Measurements from ENCODE around the gene APLF. TPM values are rescaled to one million over a fixed set of nuclear protein-coding genes. Genes with fewer than 3 reads are reported as not detected.

APLF gene
- polyA plus RNA-seq, 1 of the 3 experiments (the other 2 are of a cell fraction) = 1.1 TPM

GRCh38 chr2:68607837-68608236 lies 140.5 kb downstream of the APLF start (continued):
- TF ChIP-seq USF1 (IDR thresholded peaks at IDR 0.05; ENCODE audit: borderline replicate concordance, low read depth) = no peak

- Histone ChIP-seq H3F3A (replicated peaks; ENCODE audit: insufficient read depth) (no peaks in the 10 kb centered on the region), H3K4me3 (ENCODE audit: low read depth in 2 of 2, low read length in 1 of 2) (no peak overlapping the region), H2AFZ (ENCODE audit: low read depth) (no peak overlapping the region), H3K79me2 (ENCODE audit: insufficient read depth) (no peaks in the 10 kb centered on the region), H3K4me2 (no peak overlapping the region), H4K20me1 (ENCODE audit: insufficient read depth) (no peaks in the 10 kb centered on the region), H3K27ac (ENCODE audit: low read depth in 2 of 2, low read length in 1 of 2) (no peak overlapping the region), H3K9me3 (no peaks in the 10 kb centered on the region), H3K27me3 (ENCODE audit: insufficient read depth) (no peaks in the 10 kb centered on the region), H3K9me2 (no peaks in the 10 kb centered on the region), H3K9ac (no peak overlapping the region), H3K36me3 (replicated peaks in 1 of 2; ENCODE audit: control insufficient read depth in 1 of 2, insufficient read depth in 2 of 2, low read length in 1 of 2) (no peaks in the 10 kb centered on the region), H3K4me1 (ENCODE audit: control insufficient read depth in 1 of 2, insufficient read depth in 2 of 2, low read depth in 1 of 2, low read length in 1 of 2) (no peaks in the 10 kb centered on the region)
- no peak for DNase-seq
- ChIA-PET POLR2A (no interaction called here), CTCF (interaction anchor here (0.9 kb wide), 1 partner anchor 18 kb away, joined by 3 read pairs; no protein-coding TSS in a partner anchor)
- 19% methylated on average over 5 of the region's 5 CpGs for WGBS (ENCODE audit: low lambda C conversion rate)
- TF ChIP-seq TEAD4 (IDR thresholded peaks at IDR 0.05; ENCODE audit: borderline replicate concordance, insufficient read depth) (no peak), RXRA (IDR thresholded peaks at IDR 0.05; ENCODE audit: borderline replicate concordance, low read depth) (no peak), RFX5 (IDR thresholded peaks at IDR 0.05; ENCODE audit: low read length) (no peak), FOSL2 (IDR thresholded peaks at IDR 0.05; ENCODE audit: borderline replicate concordance, low read depth) (no peak)
These were observed 145.6 kb downstream of the APLF start for GRCh38 chr2:68612765-68613519.

- ChIA-PET POLR2A (no interaction called here), CTCF (no interaction called here)
- TF ChIP-seq TCF12 (IDR thresholded peaks at IDR 0.05) = no peak
- no peak for TF ChIP-seq RAD21 (IDR thresholded peaks at IDR 0.05; ENCODE audit: low read length)
- TF ChIP-seq FOSL2 (IDR thresholded peaks at IDR 0.05; ENCODE audit: borderline replicate concordance, low read depth) = no peak
- no peak for TF ChIP-seq YY1 (IDR thresholded peaks at IDR 0.05; ENCODE audit: low read depth)
- TF ChIP-seq ZBTB33 (IDR thresholded peaks at IDR 0.05; ENCODE audit: borderline replicate concordance, low read depth) = no peak
- no peak for TF ChIP-seq RXRA (IDR thresholded peaks at IDR 0.05; ENCODE audit: borderline replicate concordance, low read depth)
- no peak for TF ChIP-seq TEAD4 (IDR thresholded peaks at IDR 0.05; ENCODE audit: borderline replicate concordance, insufficient read depth)
- H3K4me2 ChIP-seq = no peak overlapping the region
- H3K27ac ChIP-seq (ENCODE audit: low read depth in 2 of 2, low read length in 1 of 2) = no peak overlapping the region
- H3K36me3 ChIP-seq (replicated peaks in 1 of 2; ENCODE audit: control insufficient read depth in 1 of 2, insufficient read depth in 2 of 2, low read length in 1 of 2) = no peaks in the 10 kb centered on the region
- H3F3A ChIP-seq (replicated peaks; ENCODE audit: insufficient read depth) = no peaks in the 10 kb centered on the region
- H4K20me1 ChIP-seq (ENCODE audit: insufficient read depth) = no peaks in the 10 kb centered on the region
- no peaks in the 10 kb centered on the region for H3K27me3 ChIP-seq (ENCODE audit: insufficient read depth)
- no peaks in the 10 kb centered on the region for H3K4me1 ChIP-seq (ENCODE audit: control insufficient read depth in 1 of 2, insufficient read depth in 2 of 2, low read depth in 1 of 2, low read length in 1 of 2)
- H3K9me3 ChIP-seq = no peaks in the 10 kb centered on the region
- no peaks in the 10 kb centered on the region for H3K9me2 ChIP-seq
- H2AFZ ChIP-seq (ENCODE audit: low read depth) = no peak overlapping the region
- no peak overlapping the region for H3K4me3 ChIP-seq (ENCODE audit: low read depth in 2 of 2, low read length in 1 of 2)
- H3K79me2 ChIP-seq (ENCODE audit: insufficient read depth) = no peaks in the 10 kb centered on the region
- no peak for DNase-seq
- no peak overlapping the region for H3K9ac ChIP-seq
These were observed 153.4 kb downstream of the APLF start for GRCh38 chr2:68620772-68621171.

Measured in SK-N-SH (cell line).